LHCN-M2 (cell line): ENCODE measurements around the gene SLC17A6. TPM values are rescaled to one million over a fixed set of nuclear protein-coding genes. Genes with fewer than 3 reads are reported as not detected.

Experiments used
- DNase-seq: peaks from one replicate; pipeline ENCODE4 v3.0.0-alpha.2; 2012; ENCODE audit warnings: low read depth
- total RNA-seq: library from RNA; depleted of rRNA; stranded (reverse); fragments of >200 nt; gene quantifications from 2 replicates; pipeline ENCODE4 v1.2.3, GENCODE V29; 2014; rRNA removed

Gene SLC17A6
- total RNA-seq, 1 experiment from 2014 or later: not detected

- no peak for DNase-seq
Measured at GRCh38 chr11:22389526-22390282, 51.5 kb downstream of the SLC17A6 start.

GRCh38 chr11:22390283-22390655 is 52.1 kb downstream of the SLC17A6 start:
- no peak for DNase-seq

- no peak for DNase-seq
Measured at GRCh38 chr11:22392561-22392960, 54.4 kb downstream of the SLC17A6 start.

GRCh38 chr11:22405377-22405776 is 67.2 kb downstream of the SLC17A6 start:
- DNase-seq: no peak

GRCh38 chr11:22407267-22407666 is 69.1 kb downstream of the SLC17A6 start:
- DNase-seq: no peak

GRCh38 chr11:22407921-22408320 is 69.7 kb downstream of the SLC17A6 start:
- DNase-seq: no peak

- no peak for DNase-seq
Measured at GRCh38 chr11:22415476-22415875, 77.3 kb downstream of the SLC17A6 start.

- no peak for DNase-seq
Measured at GRCh38 chr11:22416462-22416861, 78.3 kb downstream of the SLC17A6 start.

GRCh38 chr11:22426915-22427314 is 88.7 kb downstream of the SLC17A6 start:
- no peak for DNase-seq

Other genes starting within 250 kb of the SLC17A6 start
- gene ANO5, start 145.3 kb upstream of the SLC17A6 start, total RNA-seq: not detected in 2 replicates